HG03432 (cell line): Measurements from ENCODE around the gene MIEN1.
"Not testable (repeated sequence)": the region's sequence is repeated elsewhere in the genome, so short reads cannot be mapped to it uniquely, and the experiment has no call there.

Experiments used
- ATAC-seq: cut with Tn5 transposase; IDR thresholded peaks from one replicate; pipeline ENCODE4 v1.9.1; 2021; ENCODE audit warnings: mild to moderate bottlenecking, moderate library complexity; ENCODE audit not compliant: unreplicated experiment

Gene MIEN1, protein sequence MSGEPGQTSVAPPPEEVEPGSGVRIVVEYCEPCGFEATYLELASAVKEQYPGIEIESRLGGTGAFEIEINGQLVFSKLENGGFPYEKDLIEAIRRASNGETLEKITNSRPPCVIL

DNA sequence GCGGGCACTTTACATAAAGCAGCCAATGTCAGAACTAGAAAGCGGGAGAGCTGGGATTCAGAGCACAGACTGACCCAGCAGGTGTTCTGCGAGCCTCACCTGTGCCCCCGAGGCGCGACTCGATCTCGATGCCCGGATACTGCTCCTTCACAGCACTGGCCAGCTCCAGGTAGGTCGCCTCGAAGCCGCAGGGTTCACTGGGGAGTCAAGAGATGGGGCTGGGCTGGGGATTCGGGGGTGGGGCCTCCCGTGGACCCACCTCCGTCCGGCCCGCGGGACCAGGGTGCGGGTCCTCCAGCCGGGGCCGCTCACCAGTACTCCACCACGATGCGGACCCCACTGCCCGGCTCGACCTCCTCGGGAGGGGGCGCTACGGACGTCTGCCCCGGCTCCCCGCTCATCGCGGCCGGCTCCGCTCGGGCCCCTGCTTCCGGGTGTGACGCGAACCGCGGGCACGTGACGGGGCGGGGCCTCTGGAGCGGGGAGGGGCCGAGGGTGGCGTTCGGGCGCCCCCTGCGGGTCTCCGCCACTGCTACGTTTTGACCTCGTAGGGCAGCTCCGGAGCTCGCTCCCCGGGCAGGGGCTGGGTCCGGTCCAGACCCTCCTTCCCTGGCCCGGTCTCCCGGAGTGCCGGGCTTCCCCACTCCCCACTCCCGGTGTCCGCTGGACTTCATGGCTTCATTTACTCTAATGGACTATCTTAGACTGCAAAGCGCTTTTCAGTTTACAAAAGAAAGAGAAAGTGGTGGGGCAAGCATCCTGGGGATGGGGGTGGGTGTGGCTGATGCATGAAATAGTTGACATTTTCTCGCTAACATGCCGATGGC lies at the start of gene MIEN1:
TSS of gene MIEN1 (minus strand) at position 438 of the 827 bp plus-strand sequence. CDS start at position 401, 37 bp downstream.
- peak; percentile 92 for ATAC-seq

DNA sequence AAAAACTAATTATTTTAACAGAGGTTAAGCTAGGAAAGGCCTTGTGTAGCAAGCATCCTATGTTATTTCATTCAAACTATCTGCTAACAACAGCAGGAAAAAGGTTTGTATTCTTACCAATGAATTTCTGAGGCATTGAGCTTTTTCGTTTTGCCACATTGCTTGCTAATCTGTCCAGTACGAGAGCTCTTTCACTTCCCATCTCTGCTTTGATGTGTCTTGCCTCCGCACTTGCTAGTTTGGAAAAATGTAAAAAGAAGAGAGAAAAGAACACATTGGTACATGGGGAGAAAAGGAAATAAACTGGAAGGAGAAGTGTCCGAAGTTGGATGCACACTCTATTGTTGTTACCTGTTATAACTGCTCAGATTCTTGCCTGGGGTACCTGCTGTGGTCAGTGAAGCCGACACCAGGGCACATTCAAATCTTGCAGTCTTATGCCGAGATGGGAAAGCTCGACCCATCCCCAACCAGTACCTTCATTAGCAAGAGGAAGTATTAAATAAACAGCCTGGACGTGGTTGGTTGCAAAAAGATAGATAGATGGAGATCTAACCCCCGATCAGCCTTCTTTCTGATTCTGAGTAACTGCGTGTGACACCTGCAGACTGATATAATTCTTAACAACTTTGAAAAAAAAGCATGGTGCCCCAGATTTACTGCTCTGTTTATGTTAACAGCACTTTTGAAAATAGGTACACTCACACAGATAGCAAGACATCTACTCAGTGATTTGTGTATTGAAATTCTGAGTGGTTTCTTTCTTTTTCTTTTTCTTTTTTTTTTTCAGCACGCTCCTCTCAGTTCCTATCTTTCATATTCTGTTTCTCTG lies 47.4 kb upstream of the MIEN1 start:
- peak; percentile 56 for ATAC-seq

DNA sequence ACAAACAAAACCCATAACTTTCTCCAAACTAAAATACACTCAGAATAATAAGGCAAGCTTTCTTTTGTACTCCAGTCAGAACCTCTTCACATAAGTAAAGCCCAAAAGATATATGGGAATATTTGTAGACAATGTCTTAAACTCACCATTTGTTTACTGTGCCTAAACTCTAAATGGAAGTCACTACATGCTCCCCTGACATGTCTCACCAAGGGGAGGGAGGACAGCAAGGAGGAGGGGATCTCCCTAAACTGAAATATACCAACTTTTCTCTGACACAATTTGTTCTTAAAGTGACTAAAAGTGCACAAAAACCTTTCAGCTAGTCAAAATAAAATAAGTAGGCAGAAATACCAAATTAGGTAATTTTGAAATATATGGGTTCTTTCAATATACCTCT lies 45.9 kb upstream of the MIEN1 start:
- ATAC-seq, result no peak

DNA sequence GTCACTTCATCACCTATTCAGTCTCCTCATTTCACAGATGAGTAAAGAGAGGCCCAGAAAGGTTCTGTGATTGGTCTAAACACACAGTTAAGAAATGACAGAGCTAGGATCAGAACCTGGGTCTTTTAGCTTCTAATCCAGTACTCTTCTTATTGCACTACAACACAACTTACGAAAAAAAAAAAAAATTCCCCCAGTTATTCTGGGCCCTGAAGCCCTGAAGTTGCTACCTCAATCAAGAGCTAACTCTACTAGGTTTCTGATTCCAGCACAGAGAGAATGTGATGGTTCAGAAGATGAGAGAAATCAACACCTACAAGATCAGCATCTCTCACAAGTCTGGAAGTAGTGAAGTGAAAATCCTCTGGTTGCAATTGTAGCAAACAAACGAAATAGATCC lies 44.7 kb upstream of the MIEN1 start:
- no peak for ATAC-seq

DNA sequence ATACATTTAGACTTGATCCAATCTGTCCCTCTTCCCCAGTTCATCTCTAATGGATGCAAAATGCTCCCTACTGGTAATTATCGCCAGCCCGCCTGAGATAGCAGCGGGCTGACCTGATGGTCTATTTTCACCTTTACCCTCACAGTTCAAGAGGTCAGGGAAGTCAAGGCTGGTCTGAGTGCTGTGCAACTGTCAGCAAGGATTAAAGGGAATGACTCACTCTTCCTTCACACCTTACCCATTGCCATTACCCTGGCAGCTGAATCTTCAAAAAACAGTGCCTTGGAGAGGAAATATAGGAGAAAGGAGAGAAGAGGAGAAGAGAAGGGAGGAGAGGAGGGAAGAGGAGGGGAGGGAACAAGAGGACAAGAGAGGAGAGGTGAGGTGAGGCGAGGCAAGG lies 43.7 kb upstream of the MIEN1 start:
- ATAC-seq, result no peak

DNA sequence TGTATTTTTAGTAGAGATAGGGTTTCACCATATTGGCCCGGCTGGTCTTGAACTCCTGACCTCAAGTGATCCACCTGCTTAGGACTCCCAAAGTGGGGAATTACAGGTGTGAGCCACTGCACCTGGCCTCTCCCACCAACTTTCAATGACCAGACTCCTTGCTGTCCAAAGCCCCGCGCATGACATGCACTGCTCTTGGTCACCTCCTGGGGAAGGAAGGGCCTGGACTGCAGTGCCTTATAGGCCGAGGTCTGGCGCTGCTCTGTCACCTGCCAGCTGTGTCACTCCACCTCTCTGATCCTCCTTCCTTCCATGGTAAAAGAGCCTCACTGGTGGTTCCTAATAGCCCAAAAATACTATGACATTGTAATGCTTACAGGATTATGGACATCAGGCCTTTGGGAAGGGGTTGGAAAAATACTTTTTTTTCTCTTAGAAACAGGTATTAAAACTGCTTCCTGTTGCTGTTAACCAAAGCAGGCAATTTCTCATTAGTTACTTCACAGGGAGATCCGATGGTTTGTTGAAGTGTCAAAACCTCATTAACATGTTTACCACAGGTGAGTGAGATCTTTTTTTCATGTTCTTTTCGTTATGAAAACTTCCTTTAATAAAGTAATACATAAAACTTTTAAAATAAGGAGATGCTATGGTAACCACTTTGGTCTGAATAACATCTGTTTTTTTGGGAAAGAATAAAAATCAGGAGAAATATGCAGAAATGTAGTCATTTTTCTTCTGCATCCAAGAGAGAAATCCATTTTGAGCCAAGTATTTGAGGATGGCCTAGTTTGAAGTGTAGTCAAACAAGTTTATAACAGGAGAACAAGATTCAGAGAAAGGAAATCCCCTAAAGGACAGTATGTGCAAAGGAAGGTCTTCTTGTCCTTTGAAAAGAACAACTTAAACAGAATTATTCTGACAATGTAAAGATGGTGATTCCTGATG lies 42.9 kb upstream of the MIEN1 start:
- no peak for ATAC-seq

DNA sequence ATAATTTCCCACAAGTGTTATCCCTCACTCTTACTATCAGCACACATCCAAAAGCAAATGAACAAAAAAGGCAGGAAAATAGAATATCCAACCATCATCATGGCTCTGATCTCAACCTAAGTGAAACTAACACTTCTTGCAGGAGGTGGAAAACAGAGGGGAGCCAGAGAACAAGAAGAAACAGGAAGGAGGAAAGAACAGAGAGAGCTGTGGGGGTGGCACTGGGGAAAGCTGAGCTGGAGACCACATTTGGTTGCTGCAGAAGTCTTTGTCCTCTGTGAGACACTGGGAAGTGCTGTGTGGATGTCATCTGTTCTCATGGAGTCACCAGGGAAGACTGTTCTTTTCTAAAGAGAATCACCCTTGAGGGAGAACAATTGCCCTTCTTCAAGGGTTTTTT lies 42.1 kb upstream of the MIEN1 start:
- no peak for ATAC-seq

DNA sequence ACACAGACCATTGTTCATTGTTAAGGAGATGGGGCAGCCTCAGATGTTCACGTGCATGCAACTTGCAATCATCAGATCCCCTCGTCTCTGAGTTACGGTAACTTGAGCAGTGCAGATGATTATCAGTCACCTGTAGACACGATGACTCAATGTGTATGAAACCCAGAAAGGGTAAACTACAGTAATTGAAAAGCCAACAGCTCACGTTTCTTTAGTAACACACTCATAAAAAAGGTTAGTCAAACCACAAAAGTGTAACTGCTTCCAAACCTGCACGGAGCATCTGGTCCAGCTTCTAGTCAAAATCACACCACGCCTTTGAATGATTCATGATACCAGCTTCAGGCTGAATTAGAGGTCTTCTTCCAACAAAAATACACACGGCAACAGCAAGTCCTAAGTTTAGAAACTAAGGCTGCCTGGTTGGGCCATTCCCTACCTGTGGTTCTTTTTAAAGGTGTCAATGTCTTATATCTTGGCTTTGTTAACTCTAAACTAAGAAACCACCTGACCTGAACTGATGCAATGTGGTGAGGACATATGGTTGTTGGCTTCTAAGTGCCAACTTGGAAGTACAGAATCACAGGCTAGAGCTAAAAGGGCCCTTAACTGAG lies 39.7 kb upstream of the MIEN1 start:
- ATAC-seq, result peak; percentile 65

DNA sequence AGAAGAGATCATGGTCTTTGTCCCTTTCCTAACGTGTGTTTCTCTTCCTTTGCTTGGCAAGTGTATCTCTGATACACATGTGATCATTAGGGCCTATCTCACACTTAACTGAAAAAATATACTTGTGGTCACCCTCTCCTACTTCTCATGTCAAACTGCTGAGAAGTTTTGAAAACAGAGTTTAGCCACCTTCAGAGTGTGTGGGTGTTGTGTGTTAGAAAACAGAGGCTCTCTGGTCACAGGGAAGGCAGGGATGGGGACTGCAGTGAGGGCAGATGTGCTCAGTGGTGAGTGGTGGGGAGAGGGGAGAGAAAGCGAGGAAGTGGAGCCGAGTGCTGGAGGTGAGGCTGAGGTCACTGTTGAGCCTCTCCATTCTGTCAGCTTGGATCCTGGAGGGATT lies 36.8 kb upstream of the MIEN1 start:
- no peak for ATAC-seq

DNA sequence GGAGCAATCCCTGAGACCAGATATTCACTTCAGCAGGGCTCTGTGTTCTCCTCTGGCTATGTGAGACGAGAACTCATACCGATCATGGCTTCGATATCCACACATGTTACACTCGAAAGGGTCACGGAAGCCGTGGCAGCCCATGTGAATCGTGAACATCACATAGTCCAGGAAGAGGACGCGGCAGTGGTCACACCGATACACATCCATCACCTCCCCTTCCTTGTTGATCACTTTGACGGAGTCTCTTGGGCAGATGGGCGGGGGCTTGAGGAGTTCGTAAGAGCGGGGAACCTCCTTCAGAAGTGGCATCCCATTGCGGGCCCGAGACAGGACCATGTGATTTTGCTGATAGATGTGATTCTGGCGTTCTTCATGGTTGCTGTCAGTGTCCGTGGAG lies 35.4 kb upstream of the MIEN1 start:
- ATAC-seq, result no peak

DNA sequence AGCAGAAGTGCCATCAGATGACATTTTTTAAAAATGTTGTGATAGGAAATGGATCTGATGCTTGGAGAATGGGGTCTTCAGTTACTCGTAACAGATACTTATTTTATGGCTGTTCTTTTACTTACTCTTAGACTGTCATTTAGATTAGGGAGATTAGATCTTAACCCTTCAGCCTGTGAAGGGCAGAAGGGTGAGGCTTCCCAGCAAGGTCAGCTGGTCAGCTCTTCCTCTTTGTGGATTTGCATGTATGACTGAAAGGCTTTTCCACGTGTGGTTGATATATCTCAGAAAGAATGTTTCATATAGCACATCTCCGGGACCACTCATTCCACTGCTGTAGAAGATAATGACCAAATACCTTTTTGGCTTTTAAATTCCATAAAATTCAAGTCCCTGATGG lies 34.8 kb upstream of the MIEN1 start:
- ATAC-seq, result no peak

DNA sequence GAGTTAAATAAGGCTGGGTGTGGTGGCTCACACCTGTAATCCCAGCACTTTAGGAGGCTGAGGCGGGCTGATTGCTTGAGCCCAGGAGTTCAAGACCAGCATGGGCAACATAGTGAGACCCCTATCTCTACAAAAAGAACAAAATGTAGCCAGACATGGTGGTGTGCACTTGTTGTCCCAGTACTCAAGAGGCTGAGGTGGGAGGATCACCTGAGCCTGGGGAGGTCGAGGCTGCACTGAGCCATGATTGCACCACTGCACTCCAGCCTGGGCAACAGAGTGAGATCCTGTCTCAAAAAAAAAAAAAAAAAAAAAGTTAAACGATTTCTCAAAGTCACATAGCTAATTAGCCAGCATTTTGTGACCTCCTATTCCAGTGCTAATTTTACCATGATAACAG lies 33.8 kb upstream of the MIEN1 start:
- not testable (repeated sequence) for ATAC-seq

DNA sequence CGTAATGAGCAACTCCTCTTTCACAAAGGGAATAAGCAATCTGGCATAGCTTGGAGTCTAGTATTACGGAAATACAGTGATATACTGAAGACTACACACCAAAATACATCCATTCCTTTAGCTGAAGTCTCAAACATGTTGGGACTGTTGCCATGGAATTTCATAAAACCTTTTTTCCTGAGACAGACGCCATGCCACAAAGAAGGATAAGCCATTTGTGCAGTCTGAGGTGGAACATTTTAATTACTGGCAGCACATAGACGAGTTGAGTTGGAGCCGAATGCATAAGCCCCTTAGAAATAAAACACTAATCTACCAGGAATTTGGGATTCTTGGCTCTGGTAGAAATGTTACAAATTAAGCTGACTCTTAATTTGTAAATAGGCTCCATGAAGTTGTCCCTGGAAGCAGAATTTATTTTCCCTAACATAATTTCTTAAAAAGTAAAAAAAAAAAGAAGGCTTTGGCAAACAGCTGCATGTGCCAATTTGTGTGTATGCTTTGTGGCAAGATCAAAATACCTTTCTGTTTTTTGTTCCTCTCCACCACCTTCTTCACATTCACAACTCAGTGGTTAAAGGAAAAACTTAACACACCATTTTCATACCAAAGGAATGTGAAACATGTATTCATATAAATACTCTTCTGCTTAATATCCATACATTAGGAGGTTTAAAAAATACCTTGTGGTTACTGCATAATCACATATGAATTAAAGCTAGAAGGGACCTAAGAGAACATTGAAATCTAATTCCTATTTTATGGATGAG lies 32.9 kb upstream of the MIEN1 start:
- no peak for ATAC-seq

DNA sequence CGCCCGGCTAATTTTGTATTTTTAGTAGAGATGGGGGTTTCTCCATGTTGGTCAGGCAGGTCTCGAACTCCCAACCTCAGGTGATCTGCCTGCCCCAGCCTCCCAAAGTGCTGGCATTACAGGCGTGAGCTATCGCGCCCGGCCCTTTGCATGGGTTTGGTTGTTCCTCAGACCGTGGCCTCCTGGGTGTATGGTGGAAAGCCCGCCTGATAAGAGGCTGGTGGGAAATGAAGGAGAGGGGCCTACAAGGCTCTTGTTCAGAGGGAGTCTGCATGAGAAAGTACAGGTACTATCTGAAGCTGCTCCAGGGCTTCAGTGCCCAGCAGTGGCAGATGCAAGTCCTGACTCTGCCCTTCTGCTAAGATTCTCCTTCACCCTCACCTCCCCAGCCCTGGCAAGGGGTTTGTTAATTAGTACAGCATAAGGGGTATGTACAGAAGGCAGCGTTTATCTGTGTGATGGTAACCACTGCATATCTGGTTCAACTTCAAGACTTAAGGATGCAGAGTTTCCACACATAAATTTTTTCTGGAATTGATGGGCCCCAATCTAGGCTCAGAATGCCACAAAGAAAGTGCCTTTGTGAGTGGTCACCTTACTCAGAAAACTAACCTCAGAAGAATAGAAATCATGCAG lies 31.6 kb upstream of the MIEN1 start:
- ATAC-seq, result no peak

DNA sequence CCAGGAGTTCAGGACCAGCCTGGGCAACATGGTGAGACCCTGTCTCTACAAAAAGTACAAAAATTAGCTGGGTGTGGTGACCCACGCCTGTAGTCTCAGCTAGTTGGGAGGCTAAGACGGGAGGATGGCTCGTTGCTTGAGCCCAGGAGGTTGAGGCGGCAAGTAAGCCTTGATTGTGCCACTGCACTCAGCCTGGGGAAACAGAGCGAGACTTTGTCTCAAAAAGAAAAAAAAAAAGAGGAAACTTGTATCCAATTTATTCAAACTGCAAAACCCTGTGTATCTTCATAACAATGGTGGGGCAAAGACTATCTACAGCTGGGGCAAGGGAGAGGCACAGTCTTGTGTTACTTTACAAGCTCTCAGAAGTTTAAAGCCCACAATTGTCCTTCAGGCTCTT lies 28.9 kb upstream of the MIEN1 start:
- no peak for ATAC-seq

DNA sequence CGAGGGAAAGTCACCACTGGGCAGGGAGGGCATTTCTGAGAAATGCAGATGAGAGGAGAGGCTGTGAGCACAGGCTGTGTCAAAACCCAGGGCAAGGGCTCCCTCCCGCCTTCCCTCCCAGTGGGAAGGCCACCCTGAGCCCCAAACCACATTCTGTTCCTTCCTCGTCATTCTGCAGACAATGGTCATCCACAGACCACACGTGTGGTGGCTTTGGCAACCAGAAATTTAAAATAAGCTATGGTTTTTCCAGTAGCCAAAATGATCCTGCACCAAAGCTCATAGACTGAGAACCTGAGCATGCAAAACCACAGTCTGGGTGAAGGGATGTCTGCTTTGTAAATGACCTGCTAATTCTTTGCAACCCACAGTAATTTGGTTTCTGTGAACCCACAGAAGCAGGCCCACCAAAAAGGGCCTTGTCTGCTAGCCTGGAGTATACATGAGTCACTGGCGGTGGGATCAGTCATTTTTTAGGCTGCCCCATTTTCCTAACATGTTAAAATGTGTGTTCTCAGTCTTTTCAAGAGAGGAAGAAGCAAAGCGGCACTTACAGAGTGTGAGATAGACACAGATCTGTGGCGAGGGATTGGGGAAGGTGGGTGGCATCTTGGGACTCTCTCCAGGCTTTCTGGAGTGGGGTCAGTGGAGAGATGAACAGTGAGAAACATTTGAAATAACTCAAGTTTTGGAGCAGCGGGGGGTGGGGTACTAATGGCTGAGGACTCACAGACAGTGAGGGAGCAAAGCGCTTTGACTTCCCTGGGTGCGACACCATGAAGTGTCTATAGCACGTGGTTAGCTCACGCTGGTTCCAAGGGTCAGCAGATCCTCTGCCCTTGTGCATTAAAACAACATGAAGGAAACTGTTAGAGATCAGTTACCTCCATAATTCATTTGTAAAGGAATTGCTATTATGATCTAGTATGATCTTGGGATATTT lies 27.9 kb upstream of the MIEN1 start:
- ATAC-seq, result no peak

DNA sequence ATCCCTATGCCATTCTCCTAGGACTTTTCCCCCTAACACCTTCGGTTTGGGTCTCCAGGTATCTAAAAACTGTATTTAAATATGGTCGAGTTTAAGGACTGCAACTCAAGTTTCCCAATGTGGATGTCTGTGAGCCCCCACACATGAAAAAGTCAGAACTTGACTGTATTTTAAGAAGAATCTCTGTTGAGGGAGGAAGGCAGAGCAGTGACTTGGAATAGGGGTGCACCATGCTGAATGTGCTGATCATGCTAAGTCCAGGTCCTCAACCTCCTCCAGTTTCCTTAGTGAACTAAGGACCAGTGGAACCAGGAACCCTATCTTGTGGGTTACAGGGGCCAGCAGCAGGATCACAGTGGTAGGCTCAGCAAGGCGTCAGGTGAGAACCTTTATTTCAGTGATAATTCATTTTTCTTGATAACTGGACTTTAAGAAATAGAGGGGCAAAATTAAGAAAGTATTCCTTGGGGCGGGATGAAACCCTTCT lies 26.9 kb upstream of the MIEN1 start:
- no peak for ATAC-seq
